GM21423 (cell line): ENCODE measurements around the gene TRNT1.
A peak's percentile ranks its signal among the peaks of the same experiment; 100 is the strongest.

Source experiments
- ATAC-seq: cut with Tn5 transposase; IDR thresholded peaks from one replicate; pipeline ENCODE4 v1.9.1; 2021; ENCODE audit warnings: mild to moderate bottlenecking, moderate library complexity; ENCODE audit not compliant: unreplicated experiment

The TRNT1 gene

DNA sequence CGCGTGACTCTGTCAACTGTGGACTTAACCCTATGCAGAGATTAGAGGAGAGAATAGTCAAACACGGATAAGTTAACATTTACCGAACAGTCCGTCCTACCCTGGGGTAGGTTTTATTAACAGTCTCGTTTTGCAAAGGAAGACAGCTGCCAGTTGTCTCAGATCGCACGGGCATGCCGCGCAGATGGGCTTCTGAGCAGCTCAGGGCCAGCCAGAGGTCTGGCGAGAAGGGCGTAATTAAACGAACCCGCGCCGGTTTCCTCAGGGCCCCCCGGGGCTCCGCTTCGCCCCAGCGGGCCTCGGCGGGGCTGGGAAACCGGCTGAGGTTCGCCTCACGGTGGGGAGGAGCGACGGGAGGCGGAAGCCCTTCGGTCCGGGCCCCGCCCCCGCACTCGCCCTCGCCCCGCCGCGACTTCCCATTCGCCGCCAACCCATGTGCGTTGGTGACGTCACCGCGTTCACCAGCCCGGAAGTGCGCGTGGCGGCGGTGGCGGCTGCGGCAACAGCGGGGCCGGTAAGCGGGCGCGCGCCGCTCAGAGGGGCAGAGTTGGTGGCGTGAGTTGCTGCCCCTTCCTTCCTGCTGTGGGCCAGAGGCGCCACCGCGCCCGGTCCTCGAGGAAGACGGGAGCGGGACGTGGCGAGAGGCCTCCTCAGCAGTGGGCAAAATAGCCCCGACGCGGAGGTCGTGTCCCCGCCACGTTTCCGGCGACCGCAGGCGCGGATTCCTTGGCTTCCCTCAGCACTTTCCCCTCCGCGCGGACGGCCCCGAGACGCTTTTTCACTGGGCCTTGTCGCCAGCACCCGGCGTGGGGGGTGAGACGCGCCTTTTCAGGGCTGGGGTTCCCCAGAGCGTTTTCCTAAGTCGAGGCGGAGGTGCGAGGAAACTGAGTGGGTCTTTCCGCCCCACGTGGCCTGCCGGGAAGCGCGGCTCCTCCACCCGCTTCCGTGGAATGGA lies at the start of gene TRNT1:
Gene TRNT1 (plus strand): TSS at position 464 of the 955 bp plus-strand sequence. CDS start 2,101 bp downstream, outside the sequence.
- ATAC-seq: peak; percentile 94

- no peak for ATAC-seq
Measured at GRCh38 chr3:3080309-3080708, 46.4 kb upstream of the TRNT1 start.

DNA sequence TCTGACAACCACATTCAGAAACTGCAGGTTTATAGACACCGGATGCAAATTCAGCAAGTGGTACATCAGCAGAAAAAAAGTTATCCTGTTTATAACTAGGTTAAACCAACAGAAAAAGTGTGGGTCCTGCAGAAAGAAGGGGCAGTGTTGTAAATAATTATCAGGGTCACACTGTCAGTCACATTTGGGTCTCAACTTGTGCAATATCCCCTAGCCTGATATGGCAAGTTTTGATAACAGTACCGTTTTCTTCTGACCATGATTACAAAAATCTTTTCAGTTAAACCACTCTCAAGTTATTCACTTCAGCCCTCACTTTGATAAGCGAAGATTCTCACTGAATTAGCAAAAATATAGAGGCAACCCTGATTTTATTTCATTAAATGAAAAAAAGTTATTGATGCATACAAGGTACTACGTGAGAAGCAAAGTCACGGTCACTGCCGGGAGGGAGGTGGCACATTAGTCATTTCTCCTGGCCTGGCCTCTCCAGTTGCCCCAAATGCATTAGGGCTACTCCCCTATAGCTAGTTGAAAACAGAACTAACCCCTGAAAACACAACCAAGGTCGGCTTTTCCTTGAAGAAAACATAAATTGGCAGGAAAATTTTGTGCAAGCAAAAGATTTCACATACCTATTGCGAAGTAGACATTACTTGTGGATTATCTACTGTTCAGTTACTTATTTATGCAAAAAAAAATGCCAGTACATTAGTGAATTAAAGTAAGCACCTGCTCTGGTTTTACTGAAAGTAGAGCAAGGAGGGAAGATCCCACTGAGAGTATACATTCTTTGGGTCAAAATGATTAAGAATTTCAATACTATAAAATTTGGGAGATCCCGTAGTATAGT lies 45.1 kb upstream of the TRNT1 start:
- peak; percentile 61 for ATAC-seq

DNA sequence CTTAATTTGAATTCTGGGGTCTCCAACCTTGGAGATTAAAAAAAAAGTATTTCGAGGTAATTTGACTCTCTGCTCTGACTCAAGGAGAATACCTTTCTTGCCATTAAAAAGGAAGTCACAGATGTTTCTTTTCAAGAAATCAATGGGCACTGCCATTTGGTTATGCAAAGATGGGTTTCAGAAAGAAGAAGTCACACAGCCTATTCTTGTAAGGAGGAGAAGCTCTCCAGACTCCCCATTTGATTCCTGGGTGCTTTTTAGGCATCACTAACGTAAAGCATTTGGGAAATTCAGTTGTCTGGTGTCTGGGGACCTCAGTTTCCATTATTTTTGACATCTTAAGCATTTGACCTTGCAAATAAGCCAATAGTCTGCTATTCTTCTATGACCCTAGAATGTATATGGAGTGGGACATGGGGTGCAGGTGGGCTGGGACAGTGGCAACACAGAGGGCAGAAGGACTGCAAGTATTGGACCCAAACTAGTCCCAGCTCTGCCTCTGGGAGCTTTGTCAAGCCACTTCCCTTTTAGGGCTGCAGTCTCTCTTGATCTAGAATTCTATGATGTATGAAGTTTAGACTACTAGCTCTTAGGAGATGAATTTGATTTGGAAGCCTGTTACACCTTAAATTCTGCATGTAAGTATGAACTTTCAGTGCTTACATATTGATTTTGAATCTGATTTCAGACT lies 44.4 kb upstream of the TRNT1 start:
- peak; percentile 76 for ATAC-seq

DNA sequence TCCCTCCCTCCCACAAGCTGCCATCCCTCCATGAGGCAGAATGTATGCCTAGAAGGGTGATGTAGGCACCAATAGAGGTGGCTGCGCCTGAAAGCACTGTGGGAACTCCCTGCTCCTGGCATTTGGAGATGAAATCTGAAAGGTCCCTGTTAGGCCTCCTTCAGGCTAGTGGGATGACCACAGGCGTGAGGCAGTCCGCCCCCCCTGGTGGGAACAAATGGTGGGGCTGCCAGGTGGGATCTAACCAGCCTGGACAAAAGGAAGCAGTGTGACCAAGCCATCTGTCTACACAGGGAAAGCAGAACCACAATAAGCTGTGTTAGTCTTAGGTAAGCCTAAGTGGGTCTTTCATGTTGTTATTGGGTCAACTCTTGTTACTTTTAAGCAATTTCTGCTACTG lies 41.9 kb upstream of the TRNT1 start:
- ATAC-seq: no peak

DNA sequence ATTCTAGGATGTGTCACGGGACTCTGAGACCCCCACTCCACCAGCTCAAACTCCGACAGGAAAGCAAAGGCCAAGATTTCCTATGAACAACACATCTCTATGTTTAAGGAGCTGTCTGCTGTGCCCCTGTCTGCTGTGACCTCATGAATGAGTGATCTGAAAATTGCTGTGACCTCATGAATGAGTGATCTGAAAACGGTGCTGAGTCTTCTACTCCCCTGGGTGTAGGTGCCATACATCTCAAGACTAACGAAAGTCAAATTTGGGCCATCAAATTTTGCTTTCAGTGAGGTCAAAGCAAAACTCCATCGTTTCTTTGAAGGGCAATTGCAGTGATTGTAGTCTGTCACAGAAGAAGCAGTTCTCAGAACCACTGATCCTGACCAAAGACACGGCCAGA lies 41.0 kb upstream of the TRNT1 start:
- no peak for ATAC-seq

DNA sequence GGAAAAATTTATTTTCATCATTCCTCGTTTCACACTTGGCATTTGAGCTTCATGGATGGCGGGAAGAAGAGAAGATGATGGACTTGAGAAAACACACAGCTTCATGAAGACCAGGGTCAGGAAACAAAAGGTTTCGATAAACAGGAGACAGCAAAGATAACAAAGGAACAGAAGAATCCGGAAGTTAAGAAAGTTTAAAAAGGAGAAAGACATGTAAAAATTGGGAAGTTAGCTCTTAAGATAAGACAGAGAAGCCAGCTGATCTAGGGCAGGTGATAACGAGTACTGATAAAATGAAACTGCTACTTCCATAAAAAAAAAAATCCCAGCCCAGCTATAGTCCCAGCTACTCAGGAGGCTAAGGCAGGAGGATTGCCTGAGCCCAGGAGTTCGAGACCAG lies 40.5 kb upstream of the TRNT1 start:
- ATAC-seq: no peak

DNA sequence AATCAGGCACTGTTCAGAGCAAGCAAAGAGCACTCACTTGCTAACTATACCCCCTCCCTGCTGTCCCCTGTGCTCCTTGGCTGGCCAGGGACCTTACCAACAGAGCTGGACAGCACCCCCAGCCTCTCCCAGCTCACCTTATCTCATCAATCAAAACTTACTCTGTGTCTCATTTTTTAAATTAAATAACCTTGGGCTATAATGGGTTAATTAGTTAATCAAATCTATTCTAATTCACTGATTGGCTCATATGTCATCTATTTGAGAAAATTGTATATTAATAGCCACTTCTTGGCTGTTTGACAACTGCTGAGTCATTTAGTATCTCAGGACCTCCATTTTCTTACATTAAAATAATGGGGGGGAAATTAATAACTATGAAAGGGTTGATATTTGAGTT lies 39.5 kb upstream of the TRNT1 start:
- ATAC-seq: no peak

- no peak for ATAC-seq
Measured at GRCh38 chr3:3087716-3088465, 38.8 kb upstream of the TRNT1 start.

DNA sequence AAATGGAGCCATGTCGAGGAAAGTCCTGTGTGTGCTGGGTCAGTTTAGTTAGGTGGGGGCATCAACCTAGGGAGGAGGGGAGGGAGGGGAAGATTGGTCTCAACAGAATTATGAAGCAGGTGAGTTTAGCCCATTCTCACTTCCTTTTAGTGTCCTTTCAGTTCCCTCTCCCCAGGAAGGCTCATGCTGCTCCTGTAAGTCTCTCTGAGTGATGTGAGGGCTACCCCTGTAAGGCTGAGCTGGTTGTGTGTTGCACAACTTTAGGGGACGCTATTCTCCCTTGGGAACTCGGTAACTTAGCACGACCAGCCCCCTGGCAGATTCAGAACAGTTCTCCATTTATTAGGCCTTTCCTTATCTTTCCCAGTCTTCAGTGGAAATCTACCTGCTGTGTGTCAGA lies 37.7 kb upstream of the TRNT1 start:
- ATAC-seq: peak; percentile 99

DNA sequence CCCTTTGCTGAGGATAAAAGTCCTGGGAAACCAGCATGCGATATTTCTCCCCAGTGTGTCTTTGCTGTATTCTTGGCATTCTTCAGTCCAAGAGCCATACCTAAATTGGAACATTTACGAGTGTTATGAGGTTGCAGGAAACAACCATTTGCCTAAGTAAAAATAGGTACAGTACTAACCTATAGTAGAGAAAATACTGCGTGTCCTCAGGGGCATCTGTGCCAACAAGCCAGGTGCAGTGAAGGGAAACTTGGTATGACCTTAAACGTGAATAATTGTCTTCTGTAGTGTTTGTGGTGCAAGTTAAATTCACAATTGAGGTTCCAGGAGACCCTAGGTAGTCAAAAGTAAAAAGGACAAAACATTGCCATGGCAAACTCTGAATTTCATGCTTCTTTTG lies 28.8 kb upstream of the TRNT1 start:
- no peak for ATAC-seq

GRCh38 chr3:3101660-3102458 lies 24.9 kb upstream of the TRNT1 start:
- ATAC-seq: no peak

DNA sequence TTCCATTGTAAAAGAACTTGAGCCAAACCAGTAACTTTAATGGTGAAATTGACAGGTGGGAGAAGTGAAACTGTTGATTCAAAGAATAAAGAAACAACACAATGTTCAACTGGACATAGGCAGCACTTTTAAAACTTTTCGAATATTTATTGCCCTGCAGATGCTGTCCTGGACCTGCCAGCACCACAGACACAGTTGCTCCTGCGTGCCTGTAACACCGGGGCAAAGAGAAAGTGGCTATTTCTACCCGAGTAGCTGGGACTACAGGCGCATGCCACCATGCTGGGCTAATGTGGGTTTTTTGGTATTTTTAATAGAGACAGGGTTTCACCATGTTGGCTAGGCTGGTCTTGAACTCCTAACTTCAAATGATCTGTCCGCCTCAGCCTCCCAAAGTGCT lies 24.0 kb upstream of the TRNT1 start:
- ATAC-seq: no peak

DNA sequence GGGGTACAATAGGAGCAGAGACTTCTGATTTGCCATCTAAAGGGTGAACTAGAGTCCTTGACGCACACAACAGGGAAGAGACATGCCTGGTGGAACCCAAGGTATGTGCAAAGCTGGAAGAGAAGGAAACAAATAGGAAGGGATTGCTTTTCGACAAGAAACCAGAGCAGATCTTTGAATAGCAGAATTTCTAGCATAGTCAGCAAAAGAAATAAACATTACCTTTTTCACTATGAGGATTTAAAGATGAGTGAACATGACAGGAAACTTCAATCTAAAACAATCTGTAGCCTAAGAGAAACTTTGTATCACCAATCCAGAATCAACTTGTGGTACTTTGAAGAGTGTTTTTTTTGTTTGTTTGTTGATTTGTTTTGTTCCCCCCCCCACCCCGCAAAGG lies 21.5 kb upstream of the TRNT1 start:
- ATAC-seq: no peak

DNA sequence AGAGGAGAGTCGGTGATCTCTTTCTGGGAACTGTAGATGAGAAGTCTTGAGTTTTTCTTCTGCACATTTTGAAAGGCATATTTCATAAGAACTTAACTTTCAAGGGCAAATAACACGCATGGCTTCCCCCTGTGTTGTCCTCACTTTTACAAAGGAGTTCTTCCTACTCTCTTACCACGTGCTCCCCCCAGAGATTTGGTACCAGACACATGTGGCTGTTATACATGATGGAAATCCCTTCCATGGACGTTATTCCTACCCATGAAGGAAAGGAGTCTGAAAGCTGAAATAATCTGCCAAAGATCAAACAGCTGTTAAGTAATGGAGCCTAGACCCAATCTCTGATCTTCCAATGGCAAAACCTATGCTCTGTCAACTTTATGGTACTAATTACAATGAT lies 20.9 kb upstream of the TRNT1 start:
- ATAC-seq: no peak

DNA sequence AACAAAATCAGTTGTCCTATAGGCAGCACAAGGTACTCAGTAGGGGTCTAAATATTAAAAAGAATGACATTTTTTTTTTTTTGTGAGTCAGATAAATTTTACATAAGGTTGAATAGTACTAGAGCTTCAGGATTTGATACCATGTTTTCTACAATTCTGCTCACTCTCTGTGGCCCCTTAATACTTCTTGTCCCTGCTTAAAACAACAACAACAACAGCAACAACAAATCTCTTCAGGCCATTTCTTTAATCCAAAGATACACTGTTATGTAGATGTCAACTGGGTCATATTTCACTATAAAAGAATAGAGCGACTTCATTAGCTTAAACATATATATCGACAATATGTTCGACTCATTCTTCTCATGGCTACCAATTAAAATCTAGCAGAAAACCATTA lies 19.6 kb upstream of the TRNT1 start:
- ATAC-seq: no peak

- peak; percentile 45 for ATAC-seq
Measured at GRCh38 chr3:3107858-3108257, 18.9 kb upstream of the TRNT1 start.

DNA sequence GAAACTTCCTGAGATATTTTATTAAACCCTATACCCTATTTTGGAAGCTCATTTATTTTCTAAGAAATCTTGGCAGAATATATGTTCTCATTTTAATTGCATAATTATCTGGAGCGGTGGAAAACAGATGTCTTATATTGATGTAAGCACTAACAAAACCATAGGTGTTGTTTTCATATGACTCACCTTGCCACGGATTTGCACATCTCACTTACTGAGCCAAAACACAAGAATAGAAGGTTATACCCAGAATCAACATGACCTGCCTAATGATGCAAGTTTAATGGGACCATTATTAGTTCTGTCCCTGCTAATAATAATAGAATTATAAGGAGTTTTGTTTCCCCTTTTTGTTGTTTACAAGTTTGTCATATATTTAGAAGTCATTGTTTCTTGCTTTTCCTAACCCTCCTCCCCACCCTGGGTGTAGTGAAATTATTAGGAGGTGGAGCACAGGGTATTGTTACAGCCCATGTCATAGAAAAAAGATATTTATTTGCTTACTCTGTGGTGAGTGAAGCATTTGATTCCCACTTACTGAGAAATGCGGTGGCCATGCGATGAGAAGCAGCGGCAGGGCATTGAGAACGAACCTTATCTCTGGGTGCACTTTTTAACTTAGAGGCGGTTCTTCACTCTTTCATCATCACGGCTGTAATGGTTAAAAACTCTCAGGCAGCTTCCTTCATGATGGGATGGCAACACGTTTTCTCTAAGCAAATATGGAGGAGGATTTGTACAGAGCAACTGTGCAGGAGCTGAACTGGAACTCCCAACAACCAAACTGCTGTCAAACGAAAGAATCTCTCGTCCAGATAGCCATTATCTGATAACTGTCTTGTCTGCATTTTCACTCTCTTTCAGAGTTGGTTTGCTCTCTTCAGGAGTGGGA lies 17.1 kb upstream of the TRNT1 start:
- ATAC-seq: peak; percentile 67

DNA sequence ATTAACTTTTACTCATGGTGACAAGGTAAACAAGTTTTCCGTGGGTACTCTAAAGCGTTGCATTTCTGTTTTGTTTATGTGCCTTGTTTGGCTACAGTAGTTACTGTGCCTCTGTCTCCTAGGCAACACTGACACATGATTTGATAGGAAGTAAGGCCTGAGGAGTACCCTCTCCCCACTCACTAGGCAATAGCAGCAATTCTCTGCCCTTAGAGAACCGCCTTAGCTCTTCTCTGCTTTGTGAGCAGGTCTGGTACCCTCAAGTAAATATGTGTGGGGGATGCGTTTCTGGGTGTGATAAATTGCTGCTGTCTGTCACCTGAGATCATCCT lies 16.5 kb upstream of the TRNT1 start, which contains the start of gene IL5RA:
Gene IL5RA (minus strand): TSS at position 76 of the 332 bp plus-strand sequence. CDS start 5,390 bp downstream, outside the sequence.
- no peak for ATAC-seq
